ENCODE results near the gene EMP2.
"Not testable (repeated sequence)": the region's sequence is repeated elsewhere in the genome, so short reads cannot be mapped to it uniquely, and the experiment has no call there.

Gene EMP2, protein sequence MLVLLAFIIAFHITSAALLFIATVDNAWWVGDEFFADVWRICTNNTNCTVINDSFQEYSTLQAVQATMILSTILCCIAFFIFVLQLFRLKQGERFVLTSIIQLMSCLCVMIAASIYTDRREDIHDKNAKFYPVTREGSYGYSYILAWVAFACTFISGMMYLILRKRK

DNA sequence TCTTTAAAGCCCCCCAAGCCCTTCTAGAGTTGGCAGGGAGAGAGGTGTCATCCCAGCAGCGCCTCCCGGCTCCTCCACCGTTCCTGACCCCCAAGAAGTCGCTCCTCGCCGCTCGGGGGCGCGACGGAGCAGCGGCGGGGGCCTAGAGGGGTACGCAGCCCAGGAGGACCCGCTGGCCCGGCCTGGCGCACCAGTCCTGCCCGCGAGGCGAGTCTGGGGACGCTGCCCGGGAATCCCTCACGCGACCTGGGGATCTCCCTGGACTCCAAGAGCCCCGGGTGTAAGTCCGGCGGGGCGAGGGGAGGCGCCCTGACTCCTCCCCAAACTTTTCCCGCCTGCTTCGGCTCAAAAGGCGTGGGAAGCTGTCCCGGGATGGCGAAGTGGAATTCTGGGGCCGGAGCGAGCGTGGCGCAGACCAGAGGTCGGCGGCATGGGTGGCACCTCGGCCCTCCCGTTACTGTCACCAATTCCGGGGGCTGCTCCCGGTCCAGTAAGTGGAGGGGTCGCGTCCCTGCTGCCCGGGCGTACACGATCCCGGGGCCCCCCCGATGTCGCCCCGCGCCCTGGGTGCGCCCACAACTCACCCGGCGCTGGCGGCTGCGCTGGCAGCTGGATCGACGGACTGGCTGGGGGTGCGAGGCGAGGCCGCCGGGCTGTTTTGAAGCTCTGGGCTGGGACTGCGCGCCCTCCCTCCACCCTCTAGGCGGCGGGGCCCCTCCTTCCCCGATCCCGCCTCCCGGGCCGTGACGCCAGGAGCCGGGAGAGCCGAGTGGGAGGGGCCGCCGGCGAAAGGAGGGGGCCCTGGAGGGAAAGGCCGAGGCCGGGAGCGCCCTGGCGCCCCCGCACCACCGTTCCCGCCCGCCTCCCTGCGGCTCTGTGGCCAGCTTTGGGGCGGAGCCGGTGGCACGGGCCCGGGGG, at the start of gene EMP2:
TSS of gene EMP2 (minus strand) at position 634 of the 918 bp plus-strand sequence. CDS start 32,981 bp downstream, outside the sequence.
- DNase-seq (ENCODE audit: low spot score): peak; percentile 87

- no peak for DNase-seq (ENCODE audit: low spot score)
Observed at GRCh38 chr16:10629592-10629963, 49.2 kb upstream of the EMP2 start.

DNA sequence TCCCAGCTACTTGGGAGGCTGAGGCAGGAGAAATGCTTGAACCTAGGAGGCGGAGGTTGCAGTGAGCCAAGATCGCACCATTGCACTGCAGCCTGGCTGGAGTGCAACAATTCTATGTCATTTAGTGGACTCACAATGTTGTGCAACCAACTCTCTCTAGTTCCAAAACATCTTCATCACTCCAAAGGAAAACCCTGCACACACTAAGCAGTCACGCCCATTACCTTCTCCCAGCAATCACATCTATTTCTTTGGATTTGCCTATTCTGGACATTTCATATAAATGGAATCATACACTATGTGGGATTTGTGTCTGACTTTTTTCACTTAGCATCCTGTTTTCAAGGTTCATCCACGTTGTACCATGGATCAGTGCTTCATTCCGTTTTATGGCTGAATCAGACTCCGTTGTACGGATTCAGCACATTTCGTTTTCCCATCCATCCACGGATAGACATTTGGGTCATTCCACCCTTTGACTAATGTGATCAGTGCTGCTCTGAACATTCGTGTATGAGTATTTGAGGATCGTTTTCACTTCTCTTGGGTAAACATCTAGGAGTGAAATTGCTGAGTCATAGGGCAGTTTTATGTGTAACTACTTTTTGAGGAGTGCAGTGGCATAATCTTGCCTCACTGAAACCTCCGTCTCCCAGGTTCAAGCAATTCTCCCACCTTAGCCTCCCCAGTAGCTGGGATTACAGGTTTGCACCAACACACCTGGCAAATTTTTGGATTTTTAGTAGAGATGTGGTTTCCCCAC, 45.4 kb upstream of the EMP2 start:
- no peak for DNase-seq (ENCODE audit: low spot score)

DNA sequence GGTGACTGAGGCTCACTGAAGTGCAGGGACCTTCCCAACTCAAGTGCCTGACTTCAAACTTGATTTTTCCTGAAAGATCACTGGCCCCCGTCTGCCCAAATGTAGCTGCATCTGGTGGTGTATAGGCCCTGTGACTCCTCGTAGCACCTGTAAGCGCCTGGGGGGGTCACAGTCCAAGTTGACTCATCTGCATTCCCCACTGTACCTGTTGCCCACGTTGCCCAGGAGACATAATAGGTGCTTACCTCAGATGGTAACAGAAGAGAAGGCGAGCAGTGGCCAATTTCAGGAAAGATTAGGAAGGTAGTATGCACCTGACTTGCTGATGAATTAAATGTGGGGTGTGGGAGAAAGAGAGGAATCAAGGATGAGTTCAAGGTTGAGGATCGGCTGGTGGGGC, 44.1 kb upstream of the EMP2 start:
- no peak for DNase-seq (ENCODE audit: low spot score)

GRCh38 chr16:10623059-10623458, 42.7 kb upstream of the EMP2 start:
- no peak for DNase-seq (ENCODE audit: low spot score)

DNA sequence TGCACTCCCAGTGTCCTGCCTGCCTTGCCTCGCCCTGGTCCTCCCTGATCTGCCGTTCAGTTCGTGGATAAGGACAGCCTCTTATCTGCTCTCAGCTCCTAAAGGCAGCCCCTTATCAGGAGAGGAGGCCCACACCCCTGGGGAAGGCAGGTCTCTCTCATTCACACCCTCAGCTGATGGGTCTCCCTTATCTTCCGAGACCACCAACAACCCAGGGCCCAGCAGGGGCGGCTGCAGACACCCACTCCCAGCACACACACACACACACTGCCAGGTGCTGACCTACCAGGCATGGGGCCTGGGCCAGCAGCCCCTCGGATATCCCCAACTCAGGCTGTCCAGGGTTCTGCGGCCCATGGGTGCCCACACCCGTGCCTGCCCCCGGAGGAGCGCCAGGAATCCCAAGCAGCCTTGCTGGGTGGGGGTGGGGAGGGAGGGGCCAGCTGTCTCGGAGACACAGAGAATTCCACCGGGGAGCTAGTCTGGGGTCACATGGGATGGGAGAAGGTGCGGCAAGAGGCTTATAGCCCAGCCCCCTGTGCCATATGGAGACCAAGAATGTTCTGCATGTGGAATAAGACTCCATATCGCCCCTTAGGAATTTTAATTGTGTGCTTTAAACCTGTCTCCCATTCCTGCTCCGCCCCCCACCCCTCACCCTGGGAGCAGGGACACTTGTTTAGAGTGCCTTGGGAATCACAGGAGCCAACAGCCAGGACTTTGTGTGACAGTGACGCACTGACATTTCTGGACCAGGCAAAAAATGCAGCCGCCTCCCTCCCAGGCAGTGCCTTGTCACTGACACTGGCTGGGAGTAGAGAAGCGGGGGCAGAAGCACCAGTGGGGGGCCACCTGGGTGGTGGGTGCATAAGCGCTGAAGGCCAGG, 41.9 kb upstream of the EMP2 start:
- peak; percentile 58 for DNase-seq (ENCODE audit: low spot score)

DNA sequence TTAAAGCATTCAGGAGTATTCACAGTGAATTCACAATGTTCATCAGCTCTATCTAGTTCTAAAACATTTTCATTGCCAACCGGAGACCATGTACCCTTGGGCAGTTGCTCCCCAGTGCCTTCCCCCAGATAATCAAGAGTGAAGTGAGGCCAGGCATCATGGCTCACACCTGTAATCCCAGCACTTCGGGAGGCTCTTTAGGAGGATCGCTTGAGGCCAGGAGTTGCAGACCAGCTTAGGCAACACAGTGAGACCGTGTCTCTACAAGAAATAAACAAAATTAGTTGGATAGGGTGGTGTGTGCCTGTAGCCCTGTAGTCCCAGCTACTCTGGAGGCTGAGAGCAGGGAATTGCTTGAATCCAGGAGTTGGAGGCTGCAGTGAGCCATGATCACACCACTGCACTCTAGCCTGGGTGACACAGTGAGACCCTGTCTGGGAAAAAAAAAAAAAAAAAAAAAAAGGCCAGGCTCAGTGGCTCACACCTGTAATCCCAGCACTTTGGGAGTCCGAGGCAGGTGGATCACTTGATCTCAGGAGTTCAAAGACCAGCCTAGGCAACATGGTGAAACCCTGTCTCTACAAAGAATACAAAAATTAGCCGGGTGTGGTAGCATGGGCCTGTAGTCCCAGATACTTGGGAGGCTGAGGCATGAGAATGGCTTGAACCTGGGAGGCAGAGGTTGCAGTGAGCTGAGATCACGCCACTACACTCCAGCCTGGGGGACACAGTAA, 41.0 kb upstream of the EMP2 start:
- not testable (repeated sequence) for DNase-seq (ENCODE audit: low spot score)

- DNase-seq (ENCODE audit: low spot score): no peak
Observed at GRCh38 chr16:10620120-10620519, 39.7 kb upstream of the EMP2 start.

- peak; percentile 69 for DNase-seq (ENCODE audit: low spot score)
Observed at GRCh38 chr16:10619271-10619849, 39.0 kb upstream of the EMP2 start.

GRCh38 chr16:10618710-10619209, 38.4 kb upstream of the EMP2 start:
- no peak for DNase-seq (ENCODE audit: low spot score)

DNA sequence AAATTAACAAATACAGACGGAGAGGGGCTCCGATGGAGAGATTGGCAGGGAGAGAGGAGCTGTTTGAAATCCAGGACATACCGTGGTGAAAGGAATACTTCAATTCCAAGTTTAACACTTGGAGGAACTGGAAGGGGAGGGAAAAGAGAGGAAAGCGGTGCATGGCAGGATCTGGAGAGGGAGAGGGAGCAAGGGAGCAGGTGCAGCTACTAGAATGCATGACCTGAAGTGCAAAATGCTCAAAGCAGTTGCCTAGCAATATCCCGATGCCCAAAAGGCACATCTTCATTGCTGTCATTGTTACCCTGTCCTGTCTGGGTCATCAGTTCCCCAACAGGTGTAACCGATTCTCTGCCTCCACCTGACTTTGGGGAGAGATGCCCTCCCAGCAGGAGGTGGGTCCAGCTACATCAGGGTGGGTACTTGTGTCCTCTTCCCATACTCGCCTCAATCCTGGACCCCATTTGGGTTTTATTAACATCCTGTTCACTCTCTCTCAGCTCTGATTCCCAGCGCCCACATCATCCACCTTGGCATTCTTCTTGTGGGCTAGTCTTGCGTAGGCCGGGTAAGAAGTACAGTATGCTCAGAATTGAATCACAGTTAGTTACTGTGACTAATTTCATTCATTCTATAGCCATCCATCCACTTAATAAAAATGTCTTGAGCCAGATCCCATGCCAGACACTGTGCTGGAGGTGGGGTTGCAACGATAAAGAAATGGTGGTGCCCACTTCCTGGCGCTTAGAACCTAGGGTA, 37.4 kb upstream of the EMP2 start:
- DNase-seq (ENCODE audit: low spot score): no peak

DNA sequence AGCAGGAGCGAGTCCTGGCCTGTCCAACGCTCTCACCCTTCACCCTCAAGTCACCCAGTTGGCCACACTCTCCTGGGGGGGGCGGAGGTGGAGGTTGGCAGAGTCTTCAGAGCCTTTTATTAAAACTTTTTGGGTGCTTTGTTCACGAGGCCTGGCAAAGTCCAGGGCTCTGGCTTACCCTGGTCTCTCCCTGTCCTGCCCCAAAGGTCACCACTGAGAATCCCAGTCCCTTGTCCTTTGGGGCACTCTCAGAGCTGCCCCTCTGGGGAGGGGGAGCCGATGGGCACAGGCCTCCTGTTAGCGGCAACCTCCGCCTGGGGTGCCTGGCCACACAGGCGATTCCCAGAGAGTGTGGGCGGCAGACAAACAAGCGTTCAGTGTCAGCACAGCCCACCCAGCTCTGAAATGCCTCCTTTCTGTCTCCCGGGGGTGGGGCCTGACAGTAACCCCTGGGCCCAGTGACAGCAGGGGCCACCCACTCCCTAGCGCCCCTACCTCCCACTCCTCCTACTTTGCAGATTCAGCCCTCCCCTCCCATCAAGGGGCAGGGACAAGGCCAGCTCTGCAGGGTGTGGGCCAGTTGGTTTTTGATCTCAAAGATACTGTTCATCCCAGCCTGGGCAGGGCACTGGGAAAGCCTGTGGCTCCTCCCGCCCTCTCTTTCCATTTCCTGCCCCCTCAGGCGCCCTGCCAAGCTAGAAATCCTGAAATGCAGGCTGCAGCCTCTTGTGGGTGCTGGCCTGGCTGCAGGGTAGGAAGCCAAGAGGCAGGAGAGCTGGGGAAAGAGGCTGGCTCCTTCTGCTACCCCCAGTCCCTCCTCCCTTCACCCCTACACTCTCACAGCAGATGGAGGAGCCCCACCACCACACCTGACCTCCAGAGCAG, 36.6 kb upstream of the EMP2 start:
- peak; percentile 62 for DNase-seq (ENCODE audit: low spot score)

GRCh38 chr16:10616419-10616755, 36.0 kb upstream of the EMP2 start:
- no peak for DNase-seq (ENCODE audit: low spot score)

DNA sequence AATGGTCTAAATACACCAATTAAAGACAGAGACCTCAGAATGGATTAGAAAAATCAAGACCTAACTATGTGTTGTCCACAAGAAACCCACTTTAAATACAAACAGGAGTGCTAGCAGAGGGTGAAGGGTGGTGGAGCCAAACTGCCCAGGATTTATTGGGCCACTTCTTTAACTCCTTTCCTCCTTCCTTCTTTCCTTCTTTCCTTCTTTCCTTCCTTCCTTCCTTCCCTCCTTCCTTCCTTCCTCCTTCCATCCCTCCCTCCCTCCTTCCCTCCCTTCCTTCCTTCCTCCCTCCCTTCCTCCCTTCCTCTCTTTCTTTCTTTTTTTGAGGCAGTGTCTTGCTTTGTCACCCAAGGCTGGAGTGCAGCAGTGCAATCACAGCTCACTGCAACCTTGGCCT, 34.3 kb upstream of the EMP2 start:
- DNase-seq (ENCODE audit: low spot score): no peak

DNA sequence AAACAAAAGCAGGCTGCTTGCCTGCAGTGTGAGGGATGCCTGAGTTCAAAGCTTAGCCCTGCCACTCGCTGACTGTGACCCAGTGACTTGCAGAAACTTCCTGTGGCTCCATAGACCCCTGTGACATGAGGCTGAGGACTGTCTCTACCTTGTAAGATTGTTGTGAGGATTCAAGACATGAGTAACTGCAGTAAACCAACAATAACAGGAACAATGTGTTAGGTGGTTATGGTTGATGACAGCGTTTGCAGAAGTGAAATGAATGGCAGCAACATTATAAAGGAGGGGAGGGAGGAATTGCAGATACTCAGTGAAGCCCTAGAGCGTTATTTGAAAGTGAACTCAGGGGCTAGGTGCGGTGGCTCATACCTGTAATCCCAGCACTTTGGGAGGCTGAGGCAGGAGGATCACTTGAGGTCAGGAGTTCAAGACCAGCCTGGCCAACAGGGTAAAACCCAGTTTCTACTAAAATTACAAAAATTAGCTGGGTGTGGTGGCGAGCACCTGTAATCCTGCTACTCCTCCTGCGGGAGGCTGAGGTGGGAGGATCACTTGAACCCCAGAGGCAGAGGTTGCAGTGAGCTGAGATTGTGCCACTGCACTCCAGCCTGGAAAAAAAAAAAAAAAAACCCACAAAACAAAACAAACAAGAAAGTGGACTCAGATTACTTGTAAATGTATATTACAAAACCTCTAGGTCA, 33.5 kb upstream of the EMP2 start:
- DNase-seq (ENCODE audit: low spot score): no peak

DNA sequence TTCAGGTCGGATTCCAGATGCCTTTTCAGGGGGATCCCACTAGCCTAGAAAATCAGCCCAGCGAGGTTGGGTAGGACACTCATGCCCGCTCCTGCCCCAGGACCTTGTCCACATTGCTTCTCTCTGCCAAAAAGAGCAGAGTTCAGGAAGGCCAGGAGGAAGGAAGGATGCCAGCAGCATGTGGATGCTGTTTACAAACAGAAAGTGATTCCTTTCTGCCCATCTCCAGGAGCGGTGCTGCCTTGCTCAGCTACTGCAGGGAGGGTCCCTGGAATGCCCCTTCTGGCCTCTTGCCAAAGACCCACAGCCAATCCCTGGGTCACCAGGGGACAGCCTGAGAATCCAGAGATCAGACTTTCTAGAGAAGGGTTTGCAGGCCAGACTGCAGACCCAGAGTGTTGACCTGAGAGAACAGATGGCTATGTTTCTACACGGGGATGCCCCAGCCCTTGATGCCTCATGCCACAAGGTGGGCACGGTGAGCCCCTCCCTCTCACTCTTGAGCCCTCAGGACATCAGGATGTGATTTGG, 32.3 kb upstream of the EMP2 start:
- no peak for DNase-seq (ENCODE audit: low spot score)

GRCh38 chr16:10611825-10612342, 31.5 kb upstream of the EMP2 start:
- DNase-seq (ENCODE audit: low spot score): no peak

Measured in ecto neural progenitor cell (in vitro differentiated cells).